ENCODE measurements around the gene MPZL2.

GRCh38 chr11:118311518-118311917 is 47.4 kb upstream of the MPZL2 start:
- no peak for TF ChIP-seq CTCF (IDR thresholded peaks at IDR 0.05)
- no peak for TF ChIP-seq POLR2AphosphoS5 (IDR thresholded peaks at IDR 0.05; ENCODE audit: low read depth, low read length)
- no peak for TF ChIP-seq REST (IDR thresholded peaks at IDR 0.05; ENCODE audit: insufficient read depth in 1 of 2, low read depth in 2 of 2, low read length in 1 of 2)

Measured in Panc1 (cell line).